ENCODE data around the gene NEURL1.

NEURL1 gene

DNA sequence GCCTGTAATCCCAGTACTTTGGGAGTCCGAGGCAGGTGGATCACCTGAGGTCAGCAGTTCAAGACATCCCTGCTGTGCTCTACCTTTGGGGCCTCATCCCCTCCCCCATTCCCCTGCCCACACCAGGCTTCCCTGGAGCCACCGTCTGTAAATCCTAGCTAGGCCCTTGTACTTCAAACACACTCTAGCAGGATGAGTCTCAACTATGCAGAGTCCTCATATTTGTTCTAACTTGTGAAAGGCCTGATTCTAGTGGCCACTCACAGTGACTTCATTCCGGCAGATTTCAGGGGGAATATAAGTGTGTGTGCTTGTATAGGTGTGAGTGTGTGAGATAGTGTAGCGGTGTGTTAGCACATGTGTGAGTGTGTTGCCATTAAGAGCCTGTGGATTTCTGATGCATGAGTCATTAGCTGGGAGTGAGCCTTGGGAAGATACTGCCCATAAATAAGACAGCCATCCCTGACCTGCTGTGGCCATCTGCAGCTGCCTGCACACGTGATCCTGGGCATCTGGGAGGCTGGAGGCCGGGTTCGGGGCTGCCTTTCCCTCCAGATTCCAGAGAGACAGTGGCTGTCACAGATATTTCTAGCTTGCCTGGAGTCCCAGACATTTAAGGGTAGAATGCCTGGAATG is 1.7 kb upstream of the NEURL1 start:
- intact Hi-C loops (cut with DNase I; ENCODE audit: low total_unique reads): no loop called here
- no peak for DNase-seq
- H3K9me3 ChIP-seq: no peaks in the 10 kb centered on the region
- H3K36me3 ChIP-seq: no peaks in the 10 kb centered on the region
- H3K27me3 ChIP-seq: peaks cover 0 to 47% of the 10 kb centered on the region in 2 donors
- no peak overlapping the region for H3K4me3 ChIP-seq
- H3K4me1 ChIP-seq: peaks cover 0 to 17% (median 15%) of the 10 kb centered on the region in 4 donors
- TF ChIP-seq, protein P1, sequence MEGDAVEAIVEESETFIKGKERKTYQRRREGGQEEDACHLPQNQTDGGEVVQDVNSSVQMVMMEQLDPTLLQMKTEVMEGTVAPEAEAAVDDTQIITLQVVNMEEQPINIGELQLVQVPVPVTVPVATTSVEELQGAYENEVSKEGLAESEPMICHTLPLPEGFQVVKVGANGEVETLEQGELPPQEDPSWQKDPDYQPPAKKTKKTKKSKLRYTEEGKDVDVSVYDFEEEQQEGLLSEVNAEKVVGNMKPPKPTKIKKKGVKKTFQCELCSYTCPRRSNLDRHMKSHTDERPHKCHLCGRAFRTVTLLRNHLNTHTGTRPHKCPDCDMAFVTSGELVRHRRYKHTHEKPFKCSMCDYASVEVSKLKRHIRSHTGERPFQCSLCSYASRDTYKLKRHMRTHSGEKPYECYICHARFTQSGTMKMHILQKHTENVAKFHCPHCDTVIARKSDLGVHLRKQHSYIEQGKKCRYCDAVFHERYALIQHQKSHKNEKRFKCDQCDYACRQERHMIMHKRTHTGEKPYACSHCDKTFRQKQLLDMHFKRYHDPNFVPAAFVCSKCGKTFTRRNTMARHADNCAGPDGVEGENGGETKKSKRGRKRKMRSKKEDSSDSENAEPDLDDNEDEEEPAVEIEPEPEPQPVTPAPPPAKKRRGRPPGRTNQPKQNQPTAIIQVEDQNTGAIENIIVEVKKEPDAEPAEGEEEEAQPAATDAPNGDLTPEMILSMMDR (IDR thresholded peaks at IDR 0.05): no peak
- no peak overlapping the region for H3K27ac ChIP-seq

DNA sequence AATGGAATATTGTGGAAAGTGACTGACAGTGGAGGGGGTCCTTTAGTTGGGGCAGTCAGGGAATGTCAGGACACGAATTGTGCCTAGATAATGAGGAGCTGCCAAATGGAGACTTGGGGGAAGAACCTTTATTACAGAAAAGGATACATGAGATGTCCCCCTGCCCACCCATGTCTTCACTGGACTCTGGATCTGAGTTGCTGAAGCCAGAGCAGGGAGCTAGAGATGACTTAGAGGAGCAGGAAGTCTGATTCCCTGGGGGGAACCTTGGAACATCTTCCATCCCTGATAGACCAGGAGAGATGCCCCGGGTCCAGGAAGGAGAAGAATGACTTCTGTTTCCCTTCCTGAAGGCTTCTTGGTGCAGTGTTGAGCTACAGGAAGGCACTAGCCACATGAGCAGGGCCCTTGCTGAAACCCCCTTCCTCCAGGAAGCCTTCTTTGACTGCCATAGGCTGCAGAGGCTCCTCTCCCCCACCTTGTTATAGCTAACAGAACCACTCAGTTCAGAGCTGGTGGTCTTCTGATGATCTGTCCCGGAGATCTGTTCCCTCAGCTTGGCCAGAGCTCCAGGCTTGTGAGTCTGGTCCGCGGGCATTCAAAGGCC is 747 bp upstream of the NEURL1 start:
- DNase-seq: no peak
- Histone ChIP-seq H3K36me3 (no peaks in the 10 kb centered on the region), H3K27ac (no peak overlapping the region), H3K4me3 (no peak overlapping the region), H3K27me3 (peaks cover 0 to 52% of the 10 kb centered on the region in 2 donors), H3K4me1 (peaks cover 0 to 17% (median 15%) of the 10 kb centered on the region in 4 donors), H3K9me3 (no peaks in the 10 kb centered on the region)
- TF ChIP-seq, protein P1 (IDR thresholded peaks at IDR 0.05): no peak
- intact Hi-C loops (cut with DNase I; ENCODE audit: low total_unique reads): no loop called here

- intact Hi-C loops (cut with DNase I; ENCODE audit: low total_unique reads): no loop called here
- no peaks in the 10 kb centered on the region for H3K36me3 ChIP-seq
- DNase-seq: no peak
- peaks cover 0 to 57% of the 10 kb centered on the region in 2 donors for H3K27me3 ChIP-seq
- no peaks in the 10 kb centered on the region for H3K9me3 ChIP-seq
- H3K27ac ChIP-seq: no peak overlapping the region
- peak overlapping the region; percentile 40 to 68 for H3K4me3 ChIP-seq
- H3K4me1 ChIP-seq: peaks cover 0 to 17% (median 15%) of the 10 kb centered on the region in 4 donors
- TF ChIP-seq, protein P1 (IDR thresholded peaks at IDR 0.05): no peak
These were observed 692 bp downstream of the NEURL1 start for GRCh38 chr10:103493916-103494877.

- H3K4me3 ChIP-seq: no peak overlapping the region
- H3K27me3 ChIP-seq: peaks cover 0 to 57% of the 10 kb centered on the region in 2 donors
- H3K27ac ChIP-seq: no peak overlapping the region
- intact Hi-C loops (cut with DNase I; ENCODE audit: low total_unique reads): no loop called here
- TF ChIP-seq, protein P1 (IDR thresholded peaks at IDR 0.05): no peak
- no peak for DNase-seq
- H3K4me1 ChIP-seq: peaks cover 0 to 17% (median 15%) of the 10 kb centered on the region in 4 donors
- no peaks in the 10 kb centered on the region for H3K36me3 ChIP-seq
- no peaks in the 10 kb centered on the region for H3K9me3 ChIP-seq
These were observed 1.8 kb downstream of the NEURL1 start for GRCh38 chr10:103495321-103495720.

DNA sequence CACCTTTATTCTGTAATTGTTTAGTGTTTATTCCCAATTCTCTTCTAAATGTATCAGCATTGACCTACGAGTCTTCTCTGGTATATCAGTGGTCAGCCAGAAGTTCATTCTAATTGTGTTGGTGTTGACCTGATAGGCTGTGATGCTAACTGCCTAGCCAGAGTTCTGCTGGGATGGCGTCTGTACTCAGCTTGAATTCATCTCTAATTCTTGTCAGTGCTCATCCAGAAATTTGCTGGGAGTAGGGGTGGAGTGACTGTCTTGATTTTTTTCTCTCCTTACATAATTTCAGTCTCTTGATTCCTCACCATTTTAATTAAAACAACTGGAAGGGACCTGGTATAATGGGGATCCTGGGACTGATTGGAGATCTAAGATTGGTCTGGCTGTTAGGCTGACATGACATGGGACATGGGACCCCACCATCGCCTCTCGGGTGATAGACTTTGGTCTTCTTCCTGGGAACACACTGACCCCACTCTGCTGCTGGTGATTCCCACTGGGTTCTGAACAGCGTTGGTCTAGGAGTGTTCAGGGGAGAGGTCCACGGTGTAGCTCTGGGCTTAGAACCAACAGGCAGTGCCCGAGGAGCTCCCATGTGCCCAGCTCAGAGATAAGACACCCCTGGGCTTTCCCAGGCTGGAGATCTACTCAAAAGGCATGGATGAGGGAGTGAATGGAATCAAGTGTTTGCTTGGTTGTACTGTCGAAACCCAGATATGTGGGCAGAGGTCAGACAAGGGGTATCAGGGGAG is 3.8 kb downstream of the NEURL1 start:
- Histone ChIP-seq H3K36me3 (no peaks in the 10 kb centered on the region), H3K9me3 (no peaks in the 10 kb centered on the region), H3K27ac (no peak overlapping the region), H3K4me3 (no peak overlapping the region), H3K4me1 (peaks cover 0 to 17% (median 15%) of the 10 kb centered on the region in 4 donors), H3K27me3 (peaks cover 0 to 67% of the 10 kb centered on the region in 2 donors)
- intact Hi-C loops (cut with DNase I; ENCODE audit: low total_unique reads): no loop called here
- TF ChIP-seq, protein P1 (IDR thresholded peaks at IDR 0.05): no peak
- no peak for DNase-seq

Data from tibial artery (tissue), 4 donors.